ENCODE data around the gene TSPEAR.
A peak's percentile ranks its signal among the peaks of the same experiment; 100 is the strongest.

- TF ChIP-seq ZNF174 (CRISPR knock-in tag; IDR thresholded peaks at IDR 0.05) (no peak), CTCF (IDR thresholded peaks at IDR 0.05 in 2 of 3, conservative IDR thresholded peaks at IDR 0.05 in 1 of 3; ENCODE audit: insufficient read depth in 2 of 3, low read depth in 1 of 3, low read length in 3 of 3) (no peak), RNF219 (CRISPR knock-in tag; IDR thresholded peaks at IDR 0.05) (no peak), NEUROD1 (IDR thresholded peaks at IDR 0.05; ENCODE audit: borderline replicate concordance, low read depth, low read length, partially characterized antibody) (no peak), USF1 (CRISPR knock-in tag; IDR thresholded peaks at IDR 0.05) (no peak), EP300 (IDR thresholded peaks at IDR 0.05; ENCODE audit: low read length) (no peak), USF2 (CRISPR knock-in tag; IDR thresholded peaks at IDR 0.05) (no peak), ETV5 (CRISPR knock-in tag; IDR thresholded peaks at IDR 0.05; ENCODE audit: low read depth) (no peak), EHMT2 (IDR thresholded peaks at IDR 0.05) (no peak), NFIC (IDR thresholded peaks at IDR 0.05) (peak; percentile 83)
These were observed 29.4 kb downstream of the TSPEAR start, which contains the start of gene KRTAP12-1 for GRCh38 chr21:44681861-44682579.
